GM12874 (cell line): Measurements from ENCODE around the gene VPS33A.

Source experiments
- CTCF ChIP-seq: IDR thresholded peaks from 2 replicates; pipeline ENCODE4 v1.5.1; 2011; ENCODE audit warnings: low read depth, mild to moderate bottlenecking, control low read depth, low read length, moderate library complexity; ENCODE audit not compliant: insufficient read depth

The VPS33A gene

GRCh38 chr12:122304924-122305323, 38.6 kb upstream of the VPS33A start:
- TF ChIP-seq CTCF: no peak

- TF ChIP-seq CTCF: no peak
Measured at GRCh38 chr12:122303068-122303467, 36.8 kb upstream of the VPS33A start.

- TF ChIP-seq CTCF: no peak
Measured at GRCh38 chr12:122298071-122298748, 31.9 kb upstream of the VPS33A start.

GRCh38 chr12:122297494-122297893, 31.2 kb upstream of the VPS33A start:
- TF ChIP-seq CTCF: no peak

- no peak for TF ChIP-seq CTCF
Measured at GRCh38 chr12:122295877-122296276, 29.6 kb upstream of the VPS33A start.

- no peak for TF ChIP-seq CTCF
Measured at GRCh38 chr12:122293081-122293480, 26.8 kb upstream of the VPS33A start.

GRCh38 chr12:122291431-122291830, 25.1 kb upstream of the VPS33A start:
- no peak for TF ChIP-seq CTCF
